NCI-H2171 (cell line): Measurements from ENCODE around the gene NLRP10.
"Not testable (repeated sequence)": the region's sequence is repeated elsewhere in the genome, so short reads cannot be mapped to it uniquely, and the experiment has no call there.

Experiments
- DNase-seq: peaks from one replicate; lab custom pipeline; 2025; lab: John Stamatoyannopoulos, UW

The NLRP10 gene, protein sequence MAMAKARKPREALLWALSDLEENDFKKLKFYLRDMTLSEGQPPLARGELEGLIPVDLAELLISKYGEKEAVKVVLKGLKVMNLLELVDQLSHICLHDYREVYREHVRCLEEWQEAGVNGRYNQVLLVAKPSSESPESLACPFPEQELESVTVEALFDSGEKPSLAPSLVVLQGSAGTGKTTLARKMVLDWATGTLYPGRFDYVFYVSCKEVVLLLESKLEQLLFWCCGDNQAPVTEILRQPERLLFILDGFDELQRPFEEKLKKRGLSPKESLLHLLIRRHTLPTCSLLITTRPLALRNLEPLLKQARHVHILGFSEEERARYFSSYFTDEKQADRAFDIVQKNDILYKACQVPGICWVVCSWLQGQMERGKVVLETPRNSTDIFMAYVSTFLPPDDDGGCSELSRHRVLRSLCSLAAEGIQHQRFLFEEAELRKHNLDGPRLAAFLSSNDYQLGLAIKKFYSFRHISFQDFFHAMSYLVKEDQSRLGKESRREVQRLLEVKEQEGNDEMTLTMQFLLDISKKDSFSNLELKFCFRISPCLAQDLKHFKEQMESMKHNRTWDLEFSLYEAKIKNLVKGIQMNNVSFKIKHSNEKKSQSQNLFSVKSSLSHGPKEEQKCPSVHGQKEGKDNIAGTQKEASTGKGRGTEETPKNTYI

GRCh38 chr11:7965386-7965785, at the start of gene NLRP10:
Gene NLRP10 (minus strand): TSS chr11:7965447. CDS start chr11:7963495, 1,952 bp downstream.
- DNase-seq = no peak

DNA sequence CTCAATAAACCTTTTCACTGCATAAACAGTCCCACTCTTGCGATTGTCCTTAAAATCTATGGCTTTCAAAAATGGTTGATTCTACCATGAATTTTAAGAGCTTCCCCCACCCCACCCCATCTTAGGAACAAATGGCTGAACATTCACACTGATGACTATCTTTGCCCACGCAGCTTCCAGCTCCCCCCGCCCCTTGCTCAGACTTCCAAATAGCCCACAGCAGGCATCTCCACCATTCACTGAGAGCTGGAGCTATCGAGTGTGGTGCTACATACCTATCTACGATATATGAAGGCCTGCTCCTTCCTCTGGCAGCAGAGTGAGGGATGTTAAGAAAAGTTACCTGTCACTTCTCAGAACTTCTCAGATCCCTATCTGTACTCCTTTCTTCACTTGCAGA, 48.6 kb upstream of the NLRP10 start:
- no peak for DNase-seq

DNA sequence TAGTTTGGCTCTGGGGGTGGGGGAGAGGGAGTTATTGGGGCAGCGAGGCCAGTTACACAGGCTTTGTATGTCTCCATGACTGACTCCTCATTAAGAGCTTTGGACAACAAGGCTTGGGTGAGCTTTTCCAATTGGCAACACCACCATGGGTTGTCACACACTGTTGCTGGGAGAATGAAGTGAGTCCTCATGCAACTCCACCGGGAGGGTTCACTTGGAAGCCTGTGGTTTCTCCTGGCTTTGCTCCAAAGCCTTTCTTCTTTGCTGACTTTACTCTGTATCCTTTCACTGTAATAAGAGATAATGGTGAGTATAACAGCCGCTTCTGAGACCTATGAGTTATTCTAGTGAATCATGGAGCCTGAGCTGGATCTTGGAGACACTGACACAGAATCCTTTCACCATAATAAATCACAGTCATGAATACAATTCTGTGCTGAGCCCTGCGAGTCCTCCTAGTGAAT, 46.8 kb upstream of the NLRP10 start:
- no peak for DNase-seq

- no peak for DNase-seq
Observed at GRCh38 chr11:8011371-8011770, 46.1 kb upstream of the NLRP10 start.

GRCh38 chr11:8009856-8010255, 44.6 kb upstream of the NLRP10 start:
- DNase-seq = no peak

DNA sequence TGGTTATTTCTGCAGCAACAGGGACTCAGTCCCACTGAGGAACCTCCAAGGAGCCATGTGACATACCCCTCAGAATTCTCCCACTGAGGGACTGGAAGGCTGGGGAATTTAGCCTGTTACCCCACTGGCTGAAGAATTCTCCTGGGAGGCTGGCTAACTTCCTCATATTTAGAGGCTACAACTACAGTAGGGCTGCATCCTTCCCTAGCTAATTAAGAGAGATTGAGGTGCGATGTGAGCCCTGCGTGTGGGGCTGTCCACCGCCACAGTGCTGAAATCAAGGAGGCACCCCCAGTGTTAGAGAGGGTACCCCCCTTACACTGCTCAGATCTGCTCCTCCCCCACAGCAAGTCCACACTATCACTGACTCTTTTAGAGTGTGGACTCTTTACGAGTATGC, 43.0 kb upstream of the NLRP10 start:
- no peak for DNase-seq

GRCh38 chr11:8006349-8006977, 41.2 kb upstream of the NLRP10 start:
- no peak for DNase-seq

DNA sequence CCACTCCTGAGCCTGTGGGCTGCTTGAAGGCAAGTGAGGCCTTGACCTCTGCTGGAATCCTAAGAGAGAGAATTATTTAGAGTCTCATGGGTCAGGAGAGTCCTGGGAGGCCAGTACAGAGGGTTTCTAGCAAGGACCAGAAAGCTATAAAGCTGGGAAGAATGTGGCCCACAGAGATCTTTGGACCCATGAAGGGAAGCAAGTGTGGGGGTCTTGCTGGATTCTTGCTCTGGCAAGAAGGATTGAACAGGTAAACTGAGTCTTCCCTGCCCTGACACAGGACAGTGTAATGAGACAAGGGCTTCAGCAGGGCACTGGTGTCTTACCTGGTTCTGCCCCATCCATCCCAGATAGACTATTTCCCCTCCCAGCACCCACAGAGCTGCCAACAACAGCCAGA, 40.3 kb upstream of the NLRP10 start:
- DNase-seq = no peak

DNA sequence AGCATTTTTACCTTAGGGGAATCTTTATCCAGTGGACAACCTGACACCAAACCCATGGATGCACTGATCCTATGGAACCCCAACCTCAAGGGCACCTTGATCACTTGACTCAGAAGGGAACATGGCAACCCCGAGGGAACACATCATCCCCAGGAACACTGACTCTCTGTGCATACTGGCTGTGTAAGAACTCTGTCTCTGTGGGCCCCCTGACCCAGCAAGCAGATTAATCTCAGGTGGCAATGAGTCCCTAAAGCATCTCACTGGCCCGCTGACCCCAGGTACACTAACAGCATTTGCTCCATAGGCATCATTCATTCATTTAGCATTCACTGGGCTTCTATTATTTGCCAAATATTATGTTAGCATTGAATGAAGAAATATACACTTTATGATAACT, 38.8 kb upstream of the NLRP10 start:
- no peak for DNase-seq

GRCh38 chr11:8003187-8003586, 37.9 kb upstream of the NLRP10 start:
- no peak for DNase-seq

DNA sequence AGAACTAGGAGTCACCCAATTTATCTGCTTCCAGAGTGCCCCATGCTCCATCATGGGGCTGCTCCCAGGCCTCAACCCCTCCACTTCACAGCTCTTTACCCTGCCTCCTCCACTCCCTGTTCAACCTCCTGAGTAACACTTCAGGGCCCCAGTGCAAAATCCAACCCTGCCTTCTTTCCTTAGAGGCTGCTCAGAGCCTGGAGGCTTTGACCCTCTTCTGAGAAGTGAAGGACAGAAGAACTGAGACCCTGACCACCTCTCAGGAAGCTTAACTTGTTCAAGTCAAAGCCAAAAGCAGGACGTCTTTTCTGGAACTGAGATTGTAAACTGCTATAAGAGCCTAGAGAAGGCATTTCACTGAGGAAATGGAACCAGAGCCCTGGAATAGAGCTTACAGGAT, 37.4 kb upstream of the NLRP10 start:
- no peak for DNase-seq

- no peak for DNase-seq
Observed at GRCh38 chr11:8000390-8000789, 35.1 kb upstream of the NLRP10 start.

DNA sequence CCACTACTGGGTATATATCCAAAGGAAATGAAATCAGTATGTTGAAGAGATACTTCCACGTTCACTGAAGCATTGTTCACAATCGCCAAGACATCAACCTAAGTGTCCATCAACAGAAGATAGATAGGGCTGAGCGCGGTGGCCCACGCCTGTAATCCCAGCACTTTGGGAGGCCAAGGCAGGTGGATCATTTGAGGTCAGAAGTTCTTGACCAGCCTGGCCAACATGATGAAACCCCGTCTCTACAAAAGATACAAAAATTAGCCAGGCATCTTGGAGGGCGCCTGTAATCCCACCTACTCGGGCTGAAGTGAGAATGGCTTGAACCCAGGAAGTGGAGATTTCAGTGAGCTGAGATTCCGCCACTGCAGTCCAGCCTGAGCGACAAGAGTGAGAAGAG, 34.5 kb upstream of the NLRP10 start:
- DNase-seq = no peak

DNA sequence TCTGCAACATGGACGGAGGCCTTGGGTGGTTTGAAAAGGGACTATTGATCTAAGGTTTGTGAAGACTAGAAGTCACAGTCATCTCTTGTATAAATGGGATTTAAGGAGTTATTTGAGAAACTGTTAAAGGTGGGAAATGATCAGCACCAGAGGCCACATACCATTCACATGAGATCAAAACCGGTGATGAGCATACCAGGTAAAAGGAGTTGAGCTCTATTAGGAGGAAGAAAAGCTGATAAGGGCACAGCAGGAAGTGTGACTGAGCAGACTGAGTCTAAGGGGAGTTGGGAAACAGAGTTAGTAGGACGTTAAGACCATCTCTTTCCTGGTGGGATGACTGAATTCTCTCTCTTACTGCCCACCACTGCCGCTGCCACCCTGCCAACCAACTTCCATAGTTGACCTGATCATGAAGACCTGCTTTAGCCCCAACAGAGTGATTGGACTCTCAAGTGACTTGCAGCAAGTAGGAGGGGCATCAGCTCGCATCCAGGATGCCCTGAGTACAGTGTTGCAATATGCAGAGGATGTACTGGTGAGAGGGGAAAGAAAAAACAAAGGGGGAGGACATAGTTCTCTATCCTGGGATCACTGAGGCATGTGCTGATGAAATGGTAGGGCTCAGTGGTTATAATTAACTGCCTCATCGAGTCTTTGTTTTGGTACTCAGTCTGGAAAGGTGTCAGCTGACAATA, 29.5 kb upstream of the NLRP10 start:
- DNase-seq = no peak

DNA sequence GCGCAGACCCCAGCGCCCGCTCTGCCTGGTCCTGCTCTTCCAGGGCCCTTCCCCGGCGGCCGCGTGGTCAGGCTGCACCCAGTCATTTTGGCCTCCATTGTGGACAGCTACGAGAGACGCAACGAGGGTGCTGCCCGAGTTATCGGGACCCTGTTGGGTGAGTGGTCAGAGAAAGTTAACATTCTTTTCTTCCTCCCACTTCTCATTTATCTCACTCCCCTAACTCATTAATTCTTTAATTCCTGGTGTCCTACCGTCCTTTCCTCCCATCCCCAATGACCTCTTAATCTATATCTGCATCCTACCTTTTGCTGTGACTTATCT, 22.3 kb upstream of the NLRP10 start:
- DNase-seq = not testable (repeated sequence)

DNA sequence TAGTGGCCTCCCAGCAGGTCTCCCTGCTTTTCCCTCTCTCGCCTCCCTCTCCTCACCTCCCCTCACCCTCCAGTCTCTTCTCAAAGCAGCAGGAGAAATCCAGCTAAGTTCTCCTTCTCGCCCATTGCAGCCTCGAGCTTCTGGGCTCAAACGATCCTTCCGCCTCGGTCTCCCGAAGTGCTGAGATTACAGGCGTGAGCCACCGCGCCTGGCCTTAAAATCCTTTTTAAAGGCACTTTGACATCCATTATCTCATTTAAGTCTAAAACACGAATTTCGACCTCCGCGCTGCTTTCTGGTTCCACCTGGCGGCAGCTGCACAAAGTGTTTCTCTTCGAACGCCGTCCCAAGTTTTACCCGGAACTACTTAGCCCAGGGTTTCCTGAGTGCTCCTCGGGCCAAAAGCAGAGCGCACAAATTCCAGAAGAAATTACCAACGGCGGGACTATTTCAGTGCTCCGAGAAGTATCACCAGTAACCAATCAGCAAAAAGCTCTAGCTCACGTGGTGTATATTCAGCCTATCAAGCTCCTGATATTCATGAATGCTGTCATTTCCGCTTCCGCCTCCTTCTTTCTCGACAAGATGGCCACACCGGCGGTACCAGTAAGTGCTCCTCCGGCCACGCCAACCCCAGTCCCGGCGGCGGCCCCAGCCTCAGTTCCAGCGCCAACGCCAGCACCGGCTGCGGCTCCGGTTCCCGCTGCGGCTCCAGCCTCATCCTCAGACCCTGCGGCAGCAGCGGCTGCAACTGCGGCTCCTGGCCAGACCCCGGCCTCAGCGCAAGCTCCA, 21.7 kb upstream of the NLRP10 start, which contains the start of gene EIF3F:
Gene EIF3F (plus strand): TSS at position 570 of the 792 bp plus-strand sequence. CDS start 16 bp downstream, at position 586.
- peak; percentile 83 for DNase-seq

DNA sequence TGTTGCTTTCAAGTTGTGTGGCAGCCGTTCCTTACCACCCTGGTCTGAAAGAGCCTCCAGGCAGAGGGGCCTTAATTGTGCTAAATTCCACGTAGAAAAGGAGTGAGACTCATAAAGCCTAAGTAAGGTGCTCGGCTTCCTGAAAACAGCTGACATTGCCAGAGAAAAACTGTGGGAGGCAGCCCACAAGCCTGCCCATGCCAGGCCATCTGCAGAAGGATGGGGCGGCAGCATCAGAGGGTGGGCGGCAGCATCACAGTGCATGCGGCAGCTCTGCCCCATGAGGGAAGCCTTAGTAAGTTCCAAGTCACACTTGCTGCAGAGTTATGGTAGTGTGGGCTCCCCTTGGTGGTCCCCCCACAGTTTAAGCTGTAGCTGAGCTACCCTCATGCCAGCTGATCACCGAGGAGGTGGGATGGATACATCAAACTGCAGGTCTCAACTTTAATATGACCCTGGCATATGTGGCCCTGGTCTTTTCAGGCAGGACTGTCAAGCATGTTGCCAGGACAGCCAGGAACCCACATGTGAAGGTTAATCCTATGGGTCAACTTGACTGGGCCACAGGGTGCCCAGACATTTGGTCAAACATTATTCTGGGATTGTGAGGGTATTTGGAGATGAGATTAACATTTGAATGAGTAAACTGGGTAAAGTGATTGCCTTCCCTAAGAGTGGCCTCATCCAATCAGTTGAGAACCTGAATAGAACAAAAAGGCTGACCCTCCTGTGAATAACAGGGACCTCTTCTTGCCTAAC, 18.8 kb upstream of the NLRP10 start:
- DNase-seq = no peak

GRCh38 chr11:7982582-7983119, 17.4 kb upstream of the NLRP10 start:
- no peak for DNase-seq

- no peak for DNase-seq
Observed at GRCh38 chr11:7981619-7982157, 16.4 kb upstream of the NLRP10 start.

- DNase-seq = no peak
Observed at GRCh38 chr11:7977232-7977917, 12.1 kb upstream of the NLRP10 start.
